Astrocyte of the cerebellum (primary cell): Measurements from ENCODE around the gene RPF1.

Source experiments
- DNase-seq: peaks from one replicate; pipeline ENCODE4 v3.0.0-alpha.2; 2011; ENCODE audit warnings: low read depth
- H3K4me3 ChIP-seq: 2 replicates; pipeline ENCODE4 v1.5.1; 2011; ENCODE audit warnings: mild to moderate bottlenecking, low read depth, low read length, moderate library complexity
- in situ Hi-C: cut with HindIII; loops from 2 replicates; pipeline ENCODE4 v1.10.0; 2017; ENCODE audit warnings: low sequenced_read_pairs
- TF ChIP-seq, protein P1 (sequence below): IDR thresholded peaks from 2 replicates; pipeline ENCODE4 v1.5.1; 2012; ENCODE audit warnings: low read length, low read depth, moderate library complexity, mild to moderate bottlenecking; ENCODE audit errors: missing control alignments

RPF1 gene

DNA sequence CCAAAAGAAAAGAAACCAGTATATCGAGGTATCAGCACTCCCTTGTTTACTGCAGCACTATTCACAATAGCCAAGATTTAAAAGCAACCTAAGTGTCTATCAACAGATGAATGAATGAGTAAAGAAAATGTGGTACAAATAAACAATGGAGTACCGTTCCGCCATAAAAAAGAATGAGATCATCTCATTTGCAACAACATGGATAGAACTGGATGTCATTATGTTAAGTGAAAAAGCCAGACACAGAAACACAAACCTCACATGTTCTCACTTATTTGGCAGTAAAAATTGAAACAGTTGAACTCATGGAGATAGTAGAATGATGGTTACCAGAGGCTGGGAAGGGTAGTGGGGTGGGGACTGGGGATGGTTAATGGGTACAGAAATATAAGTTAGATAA lies 31.6 kb downstream of the RPF1 start:
- TF ChIP-seq, protein P1, sequence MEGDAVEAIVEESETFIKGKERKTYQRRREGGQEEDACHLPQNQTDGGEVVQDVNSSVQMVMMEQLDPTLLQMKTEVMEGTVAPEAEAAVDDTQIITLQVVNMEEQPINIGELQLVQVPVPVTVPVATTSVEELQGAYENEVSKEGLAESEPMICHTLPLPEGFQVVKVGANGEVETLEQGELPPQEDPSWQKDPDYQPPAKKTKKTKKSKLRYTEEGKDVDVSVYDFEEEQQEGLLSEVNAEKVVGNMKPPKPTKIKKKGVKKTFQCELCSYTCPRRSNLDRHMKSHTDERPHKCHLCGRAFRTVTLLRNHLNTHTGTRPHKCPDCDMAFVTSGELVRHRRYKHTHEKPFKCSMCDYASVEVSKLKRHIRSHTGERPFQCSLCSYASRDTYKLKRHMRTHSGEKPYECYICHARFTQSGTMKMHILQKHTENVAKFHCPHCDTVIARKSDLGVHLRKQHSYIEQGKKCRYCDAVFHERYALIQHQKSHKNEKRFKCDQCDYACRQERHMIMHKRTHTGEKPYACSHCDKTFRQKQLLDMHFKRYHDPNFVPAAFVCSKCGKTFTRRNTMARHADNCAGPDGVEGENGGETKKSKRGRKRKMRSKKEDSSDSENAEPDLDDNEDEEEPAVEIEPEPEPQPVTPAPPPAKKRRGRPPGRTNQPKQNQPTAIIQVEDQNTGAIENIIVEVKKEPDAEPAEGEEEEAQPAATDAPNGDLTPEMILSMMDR = no peak
- H3K4me3 ChIP-seq = no peak overlapping the region
- DNase-seq = no peak
- in situ Hi-C loops = no loop called here

GRCh38 chr1:84524590-84524989 lies 45.5 kb downstream of the RPF1 start:
- no peak overlapping the region for H3K4me3 ChIP-seq
- TF ChIP-seq, protein P1 = no peak
- in situ Hi-C loops = no loop called here
- no peak for DNase-seq

- no peak for DNase-seq
- TF ChIP-seq, protein P1 = no peak
- in situ Hi-C loops = no loop called here
Observed at GRCh38 chr1:84525779-84526178, 46.7 kb downstream of the RPF1 start.

DNA sequence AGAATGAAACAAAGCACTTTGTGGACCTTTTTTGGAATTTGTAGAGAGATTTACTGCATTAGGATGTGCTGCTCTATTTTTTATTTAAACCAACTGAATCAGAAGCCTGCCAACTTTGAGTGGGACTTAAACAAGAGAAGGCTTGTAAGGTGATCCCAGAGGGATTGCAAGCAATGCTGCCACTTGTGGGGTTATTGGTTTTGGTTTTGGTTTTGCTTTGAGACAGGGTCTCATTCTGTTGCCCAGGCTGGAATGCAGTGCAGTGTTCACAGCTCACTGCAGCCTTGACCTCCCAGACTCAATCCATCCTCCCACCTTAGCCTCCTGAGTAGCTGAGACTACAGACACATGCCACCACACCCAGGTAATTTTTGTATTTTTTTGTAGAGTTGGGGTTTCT lies 59.5 kb downstream of the RPF1 start:
- no peak for DNase-seq
- in situ Hi-C loops = no loop called here
- TF ChIP-seq, protein P1 = no peak
- H3K4me3 ChIP-seq = no peak overlapping the region

More at GRCh38 chr1:84525779-84526178, 46.7 kb downstream of the RPF1 start:
- H3K4me3 ChIP-seq = no peak overlapping the region

DNA sequence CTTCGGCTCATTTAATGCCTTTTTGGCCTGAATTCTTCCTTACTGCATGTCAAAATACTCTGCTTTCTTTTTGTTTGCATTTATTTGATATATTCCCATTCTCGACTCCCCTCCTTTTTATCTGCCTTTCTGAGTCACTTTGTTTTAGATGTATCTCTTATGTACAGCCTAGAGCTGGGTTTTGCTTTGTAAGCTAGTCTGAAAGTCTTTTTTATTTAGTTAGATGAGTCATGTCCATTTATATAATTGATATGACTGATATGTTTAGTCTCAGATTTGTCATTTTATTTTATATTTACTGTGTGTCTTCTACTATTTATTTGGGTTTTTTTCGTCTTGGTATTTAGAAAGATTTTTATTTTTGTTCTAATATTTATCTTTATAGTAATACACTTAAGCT lies 60.9 kb downstream of the RPF1 start:
- TF ChIP-seq, protein P1 = no peak
- H3K4me3 ChIP-seq = no peak overlapping the region
- in situ Hi-C loops = no loop called here
- DNase-seq = no peak

- no peak overlapping the region for H3K4me3 ChIP-seq
- DNase-seq = no peak
- TF ChIP-seq, protein P1 = no peak
- in situ Hi-C loops = no loop called here
Observed at GRCh38 chr1:84540759-84541158, 61.7 kb downstream of the RPF1 start.

DNA sequence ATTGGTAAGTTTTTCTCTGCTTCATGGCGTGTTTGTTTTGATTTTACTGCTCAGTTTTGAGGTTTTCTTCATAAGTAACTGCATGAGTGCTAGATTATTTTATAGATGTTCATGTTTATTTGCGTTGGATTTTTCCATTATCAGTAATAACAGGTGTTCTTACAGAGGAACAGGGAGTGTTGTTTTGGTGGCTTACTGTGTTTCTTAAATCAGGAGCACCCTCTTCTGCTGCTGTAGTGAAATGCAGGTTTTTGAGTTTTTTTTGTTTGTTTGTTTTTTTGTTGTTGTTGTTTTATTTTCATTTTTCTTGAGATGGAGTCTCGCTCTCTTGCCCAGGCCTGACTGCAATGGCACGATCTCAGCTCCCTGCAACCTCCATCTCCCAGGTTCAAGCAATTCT lies 62.6 kb downstream of the RPF1 start:
- TF ChIP-seq, protein P1 = no peak
- in situ Hi-C loops = no loop called here
- H3K4me3 ChIP-seq = no peak overlapping the region
- no peak for DNase-seq
